Measurements from ENCODE around the gene YIPF5. TPM values are rescaled to one million over a fixed set of nuclear protein-coding genes. Genes with fewer than 3 reads are reported as not detected.

The YIPF5 gene
- total and polyA plus RNA-seq, 2 of the 4 experiments (the other 2 are of a cell fraction), result 64.4 to 172 TPM

- H3K14ac ChIP-seq (replicated peaks; ENCODE audit: low read depth, low read length), result no peak overlapping the region
- no peak overlapping the region for H3K9ac ChIP-seq (ENCODE audit: low read depth, low read length)
- no TSS peak for BruUV-seq (replicated peaks)
- H2BK15ac ChIP-seq (ENCODE audit: low read depth, low read length), result no peak overlapping the region
- no peak overlapping the region for H3K27ac ChIP-seq (ENCODE audit: insufficient read depth, low read length)
- dilution Hi-C loops (cut with HindIII; ENCODE audit: low sequenced_read_pairs, unreplicated experiment), result no loop called here
- H3K79me1 ChIP-seq (ENCODE audit: low read depth in 1 of 2, low read length in 2 of 2), result no peaks in the 10 kb centered on the region
- H4K8ac ChIP-seq (ENCODE audit: low read depth in 2 of 2, low read length in 2 of 2), result no peak overlapping the region
- no peaks in the 10 kb centered on the region for H3K9me3 ChIP-seq (ENCODE audit: control insufficient read depth, insufficient read depth, low read length)
- no peak overlapping the region for H2BK5ac ChIP-seq (ENCODE audit: low read depth, low read length, poor library complexity, severe bottlenecking)
- peaks cover 6% of the 10 kb centered on the region for H3K4me1 ChIP-seq (ENCODE audit: control insufficient read depth, insufficient read depth, low read length)
- WGBS, 2 experiments (ENCODE audit: extremely low coverage in 2 of 2, insufficient read length in 1 of 2), result 17% methylated on average over 1 of the region's 2 CpGs; no CpG with 5 or more reads in 1 of the 2 experiments
- TF ChIP-seq RAD21 (IDR thresholded peaks at IDR 0.05; ENCODE audit: low read length) (no peak), MAZ (IDR thresholded peaks at IDR 0.05; ENCODE audit: borderline replicate concordance, low read depth, low read length) (no peak), CEBPB (IDR thresholded peaks at IDR 0.05; ENCODE audit: low read depth, low read length) (no peak), SMC3 (IDR thresholded peaks at IDR 0.05; ENCODE audit: low read depth, low read length) (no peak), RCOR1 (IDR thresholded peaks at IDR 0.05; ENCODE audit: insufficient replicate concordance, low read length) (no peak), USF2 (IDR thresholded peaks at IDR 0.05; ENCODE audit: low read depth, low read length) (no peak), MXI1 (IDR thresholded peaks at IDR 0.05; ENCODE audit: borderline replicate concordance, low read depth, low read length) (no peak), NFE2L2 (IDR thresholded peaks at IDR 0.05; ENCODE audit: low read depth, low read length) (no peak), FOS (IDR thresholded peaks at IDR 0.05; ENCODE audit: low read depth, low read length) (no peak), CTCF (conservative IDR thresholded peaks at IDR 0.05; ENCODE audit: low read depth, low read length) (no peak), MAFK (IDR thresholded peaks at IDR 0.05; ENCODE audit: low read depth, low read length) (no peak), RFX5 (IDR thresholded peaks at IDR 0.05; ENCODE audit: low read depth, low read length) (no peak), BHLHE40 (IDR thresholded peaks at IDR 0.05; ENCODE audit: low read depth, low read length) (no peak), POLR2A (IDR thresholded peaks at IDR 0.05; ENCODE audit: low read depth, low read length) (no peak)
- TF ChIP-seq, protein P1, sequence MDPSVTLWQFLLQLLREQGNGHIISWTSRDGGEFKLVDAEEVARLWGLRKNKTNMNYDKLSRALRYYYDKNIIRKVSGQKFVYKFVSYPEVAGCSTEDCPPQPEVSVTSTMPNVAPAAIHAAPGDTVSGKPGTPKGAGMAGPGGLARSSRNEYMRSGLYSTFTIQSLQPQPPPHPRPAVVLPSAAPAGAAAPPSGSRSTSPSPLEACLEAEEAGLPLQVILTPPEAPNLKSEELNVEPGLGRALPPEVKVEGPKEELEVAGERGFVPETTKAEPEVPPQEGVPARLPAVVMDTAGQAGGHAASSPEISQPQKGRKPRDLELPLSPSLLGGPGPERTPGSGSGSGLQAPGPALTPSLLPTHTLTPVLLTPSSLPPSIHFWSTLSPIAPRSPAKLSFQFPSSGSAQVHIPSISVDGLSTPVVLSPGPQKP (IDR thresholded peaks at IDR 0.05; ENCODE audit: borderline replicate concordance, low read depth, low read length), result no peak
- H3K4ac ChIP-seq (ENCODE audit: low read depth, low read length), result no peak overlapping the region
- no peak overlapping the region for H4K91ac ChIP-seq (ENCODE audit: insufficient read depth, low read depth, low read length)
- ATAC-seq (ENCODE audit: low read depth) (no peak), DNase-seq (no peak)
- peaks cover 7% of the 10 kb centered on the region for H3K9me1 ChIP-seq (ENCODE audit: insufficient read depth, low read length)
- no peaks in the 10 kb centered on the region for H3K27me3 ChIP-seq (ENCODE audit: control insufficient read depth, insufficient read depth, low read length)
- H2AK5ac ChIP-seq (ENCODE audit: low read depth, low read length), result no peak overlapping the region
- H3K56ac ChIP-seq (ENCODE audit: extremely low read depth, insufficient read depth, low read length), result no peak overlapping the region
- H3K36me3 ChIP-seq (ENCODE audit: control insufficient read depth, insufficient read depth, low read length), result no peaks in the 10 kb centered on the region
- no peak overlapping the region for H3K18ac ChIP-seq (ENCODE audit: low read depth, low read length)
- no peak overlapping the region for H2BK20ac ChIP-seq (ENCODE audit: low read depth, low read length)
- H4K5ac ChIP-seq (ENCODE audit: low read depth, low read length), result no peak overlapping the region
- H2AK9ac ChIP-seq (replicated peaks; ENCODE audit: low read depth, low read length, poor library complexity), result no peak overlapping the region
- intact Hi-C loops (cut with micrococcal nuclease), result no loop called here
- no peak overlapping the region for H3K4me3 ChIP-seq (ENCODE audit: insufficient read depth, low read depth, low read length)
- no peaks in the 10 kb centered on the region for H4K20me1 ChIP-seq (ENCODE audit: insufficient read depth, low read length)
- H3K23ac ChIP-seq (ENCODE audit: low read depth, low read length), result no peak overlapping the region
- CTCF ChIA-PET, result interaction anchor here (1.0 kb wide), 1 partner anchor 41 kb away, joined by 4 read pairs; no protein-coding TSS in a partner anchor
- no peak overlapping the region for H2AFZ ChIP-seq (replicated peaks; ENCODE audit: low read length, poor library complexity)
- in situ Hi-C loops (cut with MboI; ENCODE audit: low sequenced_read_pairs), result no loop called here
- H2BK120ac ChIP-seq (ENCODE audit: low read depth, low read length), result no peak overlapping the region
- H3K4me2 ChIP-seq (ENCODE audit: low read depth, low read length), result no peak overlapping the region
- POLR2A ChIA-PET (ENCODE audit: unreplicated experiment), result no interaction called here
Measured at GRCh38 chr5:144122081-144122480, 48.4 kb downstream of the YIPF5 start.

Data from IMR-90 (cell line).